ENCODE data around the gene AP5Z1. TPM values are rescaled to one million over a fixed set of nuclear protein-coding genes. Genes with fewer than 3 reads are reported as not detected.

The AP5Z1 gene
- polyA plus RNA-seq, 2 of the 4 experiments (the other 2 are of a cell fraction), result 6.8 to 21.8 TPM

- ChIA-PET CTCF (interaction anchor here (0.6 to 1.6 kb wide), 5 partner anchors 8 to 370 kb away, joined by 3 to 5 read pairs (median 4); partner anchors contain the start of gene RADIL), POLR2A (no interaction called here)
- Histone ChIP-seq H3K27ac (no peak overlapping the region), H3K4me1 (no peaks in the 10 kb centered on the region), H3K4me2 (no peak overlapping the region), H3K9me3 (no peaks in the 10 kb centered on the region), H3K4me3 (no peak overlapping the region)
- no peak for FAIRE-seq
- no peak for DNase-seq (ENCODE audit: low read depth in 1 of 2, low spot score in 1 of 2)
- TF ChIP-seq PBX3 (IDR thresholded peaks at IDR 0.05) (no peak), FOSL2 (IDR thresholded peaks at IDR 0.05) (no peak), FOSL2 (CRISPR knock-in tag; IDR thresholded peaks at IDR 0.05) (no peak), TFCP2L1 (CRISPR knock-in tag; IDR thresholded peaks at IDR 0.05) (no peak), NPAS2 (CRISPR knock-in tag; IDR thresholded peaks at IDR 0.05; ENCODE audit: borderline replicate concordance) (no peak), FOSB (CRISPR knock-in tag; IDR thresholded peaks at IDR 0.05) (no peak), FOXS1 (CRISPR knock-in tag; IDR thresholded peaks at IDR 0.05) (no peak), RFX5 (IDR thresholded peaks at IDR 0.05) (no peak), BHLHE40 (IDR thresholded peaks at IDR 0.05; ENCODE audit: low read depth, low read length) (no peak), CHD4 (IDR thresholded peaks at IDR 0.05; ENCODE audit: borderline replicate concordance) (no peak), ZC3H11A (IDR thresholded peaks at IDR 0.05) (no peak), EHF (CRISPR knock-in tag; IDR thresholded peaks at IDR 0.05) (no peak), HDAC2 (IDR thresholded peaks at IDR 0.05) (no peak), EHMT2 (IDR thresholded peaks at IDR 0.05; ENCODE audit: low read depth) (no peak), KDM1A (IDR thresholded peaks at IDR 0.05; ENCODE audit: low read depth) (no peak), RARB (CRISPR knock-in tag; IDR thresholded peaks at IDR 0.05) (no peak), MYC (IDR thresholded peaks at IDR 0.05; ENCODE audit: borderline replicate concordance, low read length) (no peak), HEYL (CRISPR knock-in tag; IDR thresholded peaks at IDR 0.05) (no peak), JUNB (IDR thresholded peaks at IDR 0.05) (no peak), KDM5A (IDR thresholded peaks at IDR 0.05) (no peak), GATA3 (IDR thresholded peaks at IDR 0.05; ENCODE audit: borderline replicate concordance) (no peak)
- 86% methylated on average over 15 of the region's 29 CpGs for WGBS (ENCODE audit: missing lambda C conversion rate)
- no peak for ATAC-seq
Observed at GRCh38 chr7:4805110-4805983, 29.9 kb downstream of the AP5Z1 start.

GRCh38 chr7:4805984-4806300 is 30.5 kb downstream of the AP5Z1 start:
- WGBS (ENCODE audit: missing lambda C conversion rate), result 79% methylated on average over 8 of the region's 8 CpGs
- Histone ChIP-seq H3K9me3 (no peaks in the 10 kb centered on the region), H3K4me3 (no peak overlapping the region), H3K4me2 (no peak overlapping the region), H3K27ac (no peak overlapping the region), H3K4me1 (no peaks in the 10 kb centered on the region)
- no peak for TF ChIP-seq NPAS2 (CRISPR knock-in tag; IDR thresholded peaks at IDR 0.05; ENCODE audit: borderline replicate concordance)
- no peak for TF ChIP-seq SMC3 (IDR thresholded peaks at IDR 0.05)
- no peak for TF ChIP-seq HOXB5 (CRISPR knock-in tag; IDR thresholded peaks at IDR 0.05)
- CTCF ChIA-PET, result interaction anchor here (0.6 to 1.6 kb wide), 6 partner anchors 7 to 369 kb away, joined by 3 to 6 read pairs (median 4); partner anchors contain the start of gene RADIL
- no peak for ATAC-seq
- FAIRE-seq, result no peak
- POLR2A ChIA-PET, result no interaction called here
- no peak for DNase-seq (ENCODE audit: low read depth in 1 of 2, low spot score in 1 of 2)

- ChIA-PET CTCF (interaction anchor here (0.6 to 1.6 kb wide), 4 partner anchors 9 to 215 kb away, joined by 3 to 6 read pairs (median 4); no protein-coding TSS in a partner anchor), POLR2A (no interaction called here)
- Histone ChIP-seq H3K4me1 (no peaks in the 10 kb centered on the region), H3K4me3 (no peak overlapping the region), H3K4me2 (no peak overlapping the region), H3K27ac (no peak overlapping the region), H3K9me3 (no peaks in the 10 kb centered on the region)
- no peak for TF ChIP-seq RAD21 (conservative IDR thresholded peaks at IDR 0.05 in 1 of 2, IDR thresholded peaks at IDR 0.05 in 1 of 2)
- TF ChIP-seq RCOR1 (IDR thresholded peaks at IDR 0.05; ENCODE audit: low read depth, low read length), result no peak
- TF ChIP-seq MAX (IDR thresholded peaks at IDR 0.05), result no peak
- TF ChIP-seq FOSL2 (IDR thresholded peaks at IDR 0.05), result no peak
- no peak for TF ChIP-seq FOSL2 (CRISPR knock-in tag; IDR thresholded peaks at IDR 0.05)
- TF ChIP-seq POLR2AphosphoS2 (conservative IDR thresholded peaks at IDR 0.05; ENCODE audit: low read length), result no peak
- no peak for TF ChIP-seq RNF2 (IDR thresholded peaks at IDR 0.05; ENCODE audit: borderline replicate concordance, low read depth)
- TF ChIP-seq RFX5 (IDR thresholded peaks at IDR 0.05), result no peak
- TF ChIP-seq HDAC2 (IDR thresholded peaks at IDR 0.05), result no peak
- TF ChIP-seq KDM5A (IDR thresholded peaks at IDR 0.05), result no peak
- TF ChIP-seq ZC3H11A (IDR thresholded peaks at IDR 0.05), result no peak
- ATAC-seq (peak; percentile 31 to 33; a peak in 4 of 6 replicates), DNase-seq (ENCODE audit: low read depth in 1 of 2, low spot score in 1 of 2) (no peak), FAIRE-seq (no peak)
- WGBS (ENCODE audit: missing lambda C conversion rate), result 72% methylated on average over 16 of the region's 17 CpGs
Observed at GRCh38 chr7:4806983-4807597, 31.7 kb downstream of the AP5Z1 start.
